Kidney (tissue), 14 donors: ENCODE measurements around the gene MS4A15. TPM values are rescaled to one million over a fixed set of nuclear protein-coding genes. Genes with fewer than 3 reads are reported as not detected.

Experiments used
- DNase-seq, 5 donors: peaks; one replicate each; pipeline ENCODE4 v3.0.0-alpha.2; 2013 to 2020
- FAIRE-seq: peaks from 2 replicates; lab custom pipeline; 2012; peaks lifted over from hg19 to GRCh38; lab: Jason Lieb, UNC
- H3K27ac ChIP-seq, 2 donors: one replicate each; pipeline ENCODE4 v1.7.0; 2013; ENCODE audit warnings: low read depth in 2 of 2, low read length in 2 of 2, inconsistent platforms in 1 of 2
- H3K27me3 ChIP-seq: one replicate; pipeline ENCODE4 v1.7.1; 2013; ENCODE audit warnings: low read length, inconsistent platforms; ENCODE audit not compliant: control insufficient read depth, insufficient read depth
- H3K36me3 ChIP-seq, 3 donors: one replicate each; pipeline versions ENCODE4 v1.7.0 to v1.7.1; 2013; ENCODE audit warnings: low read length in 3 of 3, control low read depth in 1 of 3, inconsistent platforms in 1 of 3; ENCODE audit not compliant: insufficient read depth in 3 of 3, control insufficient read depth in 2 of 3
- H3K4me1 ChIP-seq, 3 donors: one replicate each; pipeline versions ENCODE4 v1.7.0 to v1.7.1; 2013; ENCODE audit warnings: low read length in 3 of 3, inconsistent platforms in 1 of 3, low read depth in 1 of 3; ENCODE audit not compliant: control insufficient read depth in 2 of 3, insufficient read depth in 2 of 3
- H3K4me3 ChIP-seq, 3 donors: one replicate each; pipeline versions ENCODE4 v1.7.0 to v1.8.1; 2013; ENCODE audit warnings: low read length in 3 of 3, control low read depth in 1 of 3, inconsistent platforms in 1 of 3
- H3K9ac ChIP-seq, 3 donors: one replicate each; pipeline versions ENCODE4 v1.7.0 to v1.7.1; 2013; ENCODE audit warnings: low read length in 3 of 3, control low read depth in 1 of 3, inconsistent platforms in 1 of 3
- H3K9me3 ChIP-seq, 3 donors: one replicate each; pipeline versions ENCODE4 v1.7.0 to v1.7.1; 2013; ENCODE audit warnings: low read length in 3 of 3, control low read depth in 1 of 3, inconsistent platforms in 1 of 3; ENCODE audit not compliant: control insufficient read depth in 2 of 3, insufficient read depth in 1 of 3
- CTCF ChIP-seq: IDR thresholded peaks from 3 replicates; pipeline ENCODE4 v1.5.1; 2012; ENCODE audit warnings: mild to moderate bottlenecking, moderate library complexity, borderline replicate concordance; ENCODE audit not compliant: insufficient read depth; ENCODE audit errors: extremely low read depth
- intact Hi-C: fragments of 100-400 bp; cut with DNase I; formaldehyde crosslinking; loops from one replicate; pipeline ENCODE4 v1.11.1; 2022
- polyA plus RNA-seq: library from polyadenylated mRNA; stranded (reverse); fragments of 350-450 nt; fragmentation: Illumina TruSeq; extraction: RNeasy Lipid Tissue Mini Kit (QIAGEN cat#74804); gene quantifications from one replicate; pipeline ENCODE4 v1.2.3, GENCODE V29; 2014; ENCODE audit warnings: low read depth, low replicate concordance; ENCODE audit not compliant: insufficient read depth
- total RNA-seq: library from RNA; stranded (reverse); fragmentation: NEBNext Ultra II Directional; extraction: Animal tissue kit (Norgen Biotek cat#: 25700); gene quantifications from one replicate; pipeline ENCODE4 v1.2.1, GENCODE V29; 2021
- donor health status: control.
- donor health status: control.
- donor health status: control.
- donor health status: control.
- donor health status: control.
- donor health status: DM: yes; HTN: yes; CAD: no.
- donor health status: Normal renal cell carcinoma (clear cell type).

MS4A15 gene
- total and polyA plus RNA-seq, 2 donors from 2014 or later = not detected

GRCh38 chr11:60785136-60785535 lies 28.5 kb downstream of the MS4A15 start, which contains the start of gene MS4A10:
Gene MS4A10, plus strand, starts transcription at chr11:60785333. Its CDS starts 5,003 bp downstream, at chr11:60790336.
- Histone ChIP-seq H3K9me3 (no peaks in the 10 kb centered on the region), H3K36me3 (no peaks in the 10 kb centered on the region), H3K27ac (no peak within 1 kb of the TSS), H3K4me1 (peaks cover 0 to 12% (median 6%) of the 10 kb centered on the region in 3 donors), H3K4me3 (no peak within 1 kb of the TSS), H3K9ac (no peak within 1 kb of the TSS), H3K27me3 (no peaks in the 10 kb centered on the region)
- TF ChIP-seq CTCF = no peak
- DNase-seq = peak in 1 of 5 donors; percentile 43
- intact Hi-C loops = no loop called here
- FAIRE-seq = no peak

- DNase-seq (peak in 1 of 5 donors; percentile 54), FAIRE-seq (no peak)
- Histone ChIP-seq H3K27me3 (no peaks in the 10 kb centered on the region), H3K9me3 (no peaks in the 10 kb centered on the region), H3K4me1 (peaks cover 0 to 12% (median 6%) of the 10 kb centered on the region in 3 donors), H3K4me3 (no peak overlapping the region), H3K9ac (no peak overlapping the region), H3K36me3 (no peaks in the 10 kb centered on the region), H3K27ac (no peak overlapping the region)
- intact Hi-C loops = no loop called here
- TF ChIP-seq CTCF = no peak
Observed at GRCh38 chr11:60785806-60786361, 29.2 kb downstream of the MS4A15 start.

GRCh38 chr11:60786811-60787567 lies 30.3 kb downstream of the MS4A15 start:
- intact Hi-C loops = no loop called here
- Histone ChIP-seq H3K4me1 (peaks cover 0 to 12% (median 6%) of the 10 kb centered on the region in 3 donors), H3K36me3 (no peaks in the 10 kb centered on the region), H3K9me3 (no peaks in the 10 kb centered on the region), H3K27me3 (no peaks in the 10 kb centered on the region), H3K4me3 (no peak overlapping the region), H3K27ac (no peak overlapping the region), H3K9ac (no peak overlapping the region)
- peak in 2 of 5 donors; percentile 58 to 75 for DNase-seq
- TF ChIP-seq CTCF = no peak
- FAIRE-seq = no peak
